BE2C (cell line): ENCODE measurements around the gene C12orf43.

Experiments
- DNase-seq: peaks from one replicate; pipeline ENCODE4 v3.0.0-alpha.2; 2020
- H3K27me3 ChIP-seq: fragments of 250-450 bp; sonication (Bioruptor Pico); 2 replicates; pipeline ENCODE4 v1.5.1; 2020; ENCODE audit warnings: mild to moderate bottlenecking
- H3K36me3 ChIP-seq: fragments of 250-450 bp; sonication (Bioruptor Pico); 2 replicates; pipeline ENCODE4 v1.5.1; 2020; ENCODE audit warnings: mild to moderate bottlenecking
- H3K4me1 ChIP-seq: fragments of 250-450 bp; sonication (Bioruptor Pico); 2 replicates; pipeline ENCODE4 v1.5.1; 2020
- H3K4me3 ChIP-seq: 2 replicates; pipeline ENCODE4 v1.5.1; 2011; ENCODE audit warnings: low read depth, low read length
- H3K9me3 ChIP-seq: fragments of 250-450 bp; sonication (Bioruptor Pico); 2 replicates; pipeline ENCODE4 v1.5.1; 2020
- TF ChIP-seq, protein P1 (sequence below): IDR thresholded peaks from 2 replicates; pipeline ENCODE4 v1.5.1; 2012; ENCODE audit warnings: mild to moderate bottlenecking, low read depth, low read length

The C12orf43 gene

DNA sequence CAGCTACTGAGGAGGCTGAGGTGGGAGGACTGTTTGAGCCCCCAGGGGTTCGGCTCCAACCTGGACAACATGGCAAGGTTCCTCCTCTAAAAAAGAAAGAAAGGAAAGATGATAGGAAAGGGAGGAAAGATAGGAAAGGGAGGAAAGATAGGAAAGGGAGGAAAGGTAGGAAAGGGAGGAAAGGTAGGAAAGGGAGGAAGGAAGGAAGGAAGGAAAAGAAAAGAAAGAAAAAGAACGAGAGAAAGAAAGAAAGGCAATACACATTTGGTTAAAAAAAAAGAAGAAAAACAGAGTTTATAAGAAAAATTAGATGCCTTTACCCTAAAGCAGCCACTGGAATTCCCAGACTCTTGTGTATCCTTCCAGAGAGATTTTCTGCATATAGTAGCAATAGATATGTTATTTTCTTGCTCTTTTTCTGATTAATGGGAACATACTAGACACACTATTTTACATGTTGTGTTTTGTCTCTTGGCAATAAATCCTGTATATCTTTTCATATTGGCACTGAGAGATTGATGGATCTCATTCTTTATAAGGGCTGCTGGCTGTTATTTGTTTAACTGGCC is 25.7 kb downstream of the C12orf43 start:
- H3K4me3 ChIP-seq: no peak overlapping the region
- no peaks in the 10 kb centered on the region for H3K27me3 ChIP-seq
- no peaks in the 10 kb centered on the region for H3K36me3 ChIP-seq
- DNase-seq: no peak
- H3K4me1 ChIP-seq: no peaks in the 10 kb centered on the region
- H3K9me3 ChIP-seq: no peaks in the 10 kb centered on the region
- TF ChIP-seq, protein P1, sequence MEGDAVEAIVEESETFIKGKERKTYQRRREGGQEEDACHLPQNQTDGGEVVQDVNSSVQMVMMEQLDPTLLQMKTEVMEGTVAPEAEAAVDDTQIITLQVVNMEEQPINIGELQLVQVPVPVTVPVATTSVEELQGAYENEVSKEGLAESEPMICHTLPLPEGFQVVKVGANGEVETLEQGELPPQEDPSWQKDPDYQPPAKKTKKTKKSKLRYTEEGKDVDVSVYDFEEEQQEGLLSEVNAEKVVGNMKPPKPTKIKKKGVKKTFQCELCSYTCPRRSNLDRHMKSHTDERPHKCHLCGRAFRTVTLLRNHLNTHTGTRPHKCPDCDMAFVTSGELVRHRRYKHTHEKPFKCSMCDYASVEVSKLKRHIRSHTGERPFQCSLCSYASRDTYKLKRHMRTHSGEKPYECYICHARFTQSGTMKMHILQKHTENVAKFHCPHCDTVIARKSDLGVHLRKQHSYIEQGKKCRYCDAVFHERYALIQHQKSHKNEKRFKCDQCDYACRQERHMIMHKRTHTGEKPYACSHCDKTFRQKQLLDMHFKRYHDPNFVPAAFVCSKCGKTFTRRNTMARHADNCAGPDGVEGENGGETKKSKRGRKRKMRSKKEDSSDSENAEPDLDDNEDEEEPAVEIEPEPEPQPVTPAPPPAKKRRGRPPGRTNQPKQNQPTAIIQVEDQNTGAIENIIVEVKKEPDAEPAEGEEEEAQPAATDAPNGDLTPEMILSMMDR: no peak

- no peaks in the 10 kb centered on the region for H3K36me3 ChIP-seq
- no peaks in the 10 kb centered on the region for H3K4me1 ChIP-seq
- H3K9me3 ChIP-seq: no peaks in the 10 kb centered on the region
- no peaks in the 10 kb centered on the region for H3K27me3 ChIP-seq
- H3K4me3 ChIP-seq: no peak overlapping the region
- DNase-seq: no peak
- TF ChIP-seq, protein P1: no peak
Measured at GRCh38 chr12:120989687-120990086, 26.6 kb downstream of the C12orf43 start.

- Histone ChIP-seq H3K9me3 (no peaks in the 10 kb centered on the region), H3K27me3 (no peaks in the 10 kb centered on the region), H3K4me3 (no peak overlapping the region), H3K4me1 (no peaks in the 10 kb centered on the region), H3K36me3 (no peaks in the 10 kb centered on the region)
- TF ChIP-seq, protein P1: no peak
- DNase-seq: no peak
Measured at GRCh38 chr12:120988658-120989057, 27.6 kb downstream of the C12orf43 start.

GRCh38 chr12:120988234-120988633 is 28.1 kb downstream of the C12orf43 start:
- TF ChIP-seq, protein P1: no peak
- no peak for DNase-seq

DNA sequence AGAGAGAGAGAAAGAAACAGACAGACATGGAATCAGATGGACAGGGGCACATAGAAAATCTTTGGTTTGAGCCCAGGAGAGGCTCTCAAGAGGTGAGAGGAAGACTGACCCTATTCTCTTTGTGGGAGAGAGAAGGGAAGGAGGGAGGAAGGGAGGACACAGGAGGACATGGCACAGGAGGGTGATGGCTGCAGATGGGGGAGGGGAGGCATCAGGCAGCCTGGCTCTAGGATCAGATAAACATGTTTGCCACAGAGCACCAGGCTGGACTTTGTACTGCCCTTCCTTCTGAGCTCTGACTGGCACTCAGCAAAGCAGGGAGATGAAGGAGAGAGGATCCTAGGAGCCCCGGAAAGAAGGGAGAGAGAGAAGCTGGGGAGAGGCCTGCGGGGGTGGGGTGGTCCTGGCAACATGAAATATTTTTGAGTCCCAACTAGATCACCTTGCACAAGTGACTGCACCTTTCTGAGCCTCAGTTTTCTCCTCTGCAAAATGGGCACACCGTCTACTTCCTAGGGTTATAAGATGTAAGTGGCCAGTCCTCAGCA is 31.9 kb downstream of the C12orf43 start:
- Histone ChIP-seq H3K27me3 (no peaks in the 10 kb centered on the region), H3K9me3 (no peaks in the 10 kb centered on the region), H3K4me1 (no peaks in the 10 kb centered on the region), H3K36me3 (no peaks in the 10 kb centered on the region), H3K4me3 (no peak overlapping the region)
- DNase-seq: no peak
- TF ChIP-seq, protein P1: no peak

More at GRCh38 chr12:120988234-120988633, 28.1 kb downstream of the C12orf43 start:
- Histone ChIP-seq H3K4me1 (no peaks in the 10 kb centered on the region), H3K4me3 (no peak overlapping the region), H3K9me3 (no peaks in the 10 kb centered on the region), H3K36me3 (no peaks in the 10 kb centered on the region), H3K27me3 (no peaks in the 10 kb centered on the region)

DNA sequence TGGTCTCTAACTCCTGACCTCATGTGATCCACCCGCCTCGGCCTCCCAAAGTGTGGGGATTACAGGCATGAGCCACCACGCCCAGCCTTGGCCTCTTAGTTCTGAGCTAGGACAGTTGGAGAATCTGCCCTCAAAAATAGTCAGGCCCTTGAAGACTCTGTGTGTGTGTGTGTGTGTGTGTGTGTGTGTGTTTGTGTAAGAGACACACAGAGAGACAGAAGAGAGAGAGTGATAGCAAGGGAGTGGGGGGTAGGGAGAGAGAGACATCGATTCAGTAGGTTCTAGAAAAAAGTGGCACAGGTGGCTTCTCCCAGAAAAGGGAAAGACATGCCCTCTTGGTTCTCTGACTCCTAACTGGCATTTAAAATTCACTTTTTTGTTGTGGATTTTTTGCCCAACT is 32.5 kb downstream of the C12orf43 start:
- H3K4me3 ChIP-seq: no peak overlapping the region
- no peaks in the 10 kb centered on the region for H3K4me1 ChIP-seq
- DNase-seq: no peak
- H3K9me3 ChIP-seq: no peaks in the 10 kb centered on the region
- TF ChIP-seq, protein P1: no peak
- H3K27me3 ChIP-seq: no peaks in the 10 kb centered on the region
- no peaks in the 10 kb centered on the region for H3K36me3 ChIP-seq
